Natural killer cell (primary cell): Measurements from ENCODE around the gene SRP68. TPM values are rescaled to one million over a fixed set of nuclear protein-coding genes. Genes with fewer than 3 reads are reported as not detected.

ENCODE experiments used
- ATAC-seq, 3 donors: fragments of 150-1000 bp in 2 of 3; fragments of 200-7000 bp in 1 of 3; cut with Tn5 transposase; 1 replicate in 1 of 3; 2 replicates in 2 of 3; pipeline ENCODE4 v1.10.0; 2021; ENCODE audit warnings: mild to moderate bottlenecking in 2 of 3, moderate library complexity in 2 of 3
- DNase-seq, 2 donors: peaks; one replicate each; pipeline versions ENCODE4 v3.0.0 to v3.0.0-alpha.2; 2013 to 2021; ENCODE audit warnings: mixed read lengths in 1 of 2
- H3K27ac ChIP-seq: one replicate; pipeline ENCODE4 v1.5.1; 2013; ENCODE audit warnings: mild to moderate bottlenecking, low read length
- H3K27me3 ChIP-seq: one replicate; pipeline ENCODE4 v1.6.1; 2013; ENCODE audit warnings: low read length; ENCODE audit not compliant: control insufficient read depth, insufficient read depth
- H3K36me3 ChIP-seq: one replicate; pipeline ENCODE4 v1.6.1; 2013; ENCODE audit warnings: low read length; ENCODE audit not compliant: control insufficient read depth, insufficient read depth
- H3K4me1 ChIP-seq: one replicate; pipeline ENCODE4 v1.6.1; 2013; ENCODE audit warnings: low read length; ENCODE audit not compliant: control insufficient read depth, insufficient read depth
- H3K4me3 ChIP-seq: one replicate; pipeline ENCODE4 v1.5.1; 2013; ENCODE audit warnings: low read length
- H3K9me3 ChIP-seq: one replicate; pipeline ENCODE4 v1.6.1; 2013; ENCODE audit warnings: low read length; ENCODE audit not compliant: control insufficient read depth, insufficient read depth
- H3K27ac Mint-ChIP-seq, 2 donors: one replicate each; pipeline ENCODE4 v1.8.0; 2022; ENCODE audit warnings: mild to moderate bottlenecking in 2 of 2, mixed read lengths in 2 of 2, moderate library complexity in 1 of 2
- H3K27me3 Mint-ChIP-seq, 2 donors: one replicate each; pipeline ENCODE4 v1.8.0; 2022; ENCODE audit warnings: low read depth in 2 of 2, mixed read lengths in 2 of 2
- H3K36me3 Mint-ChIP-seq: one replicate; pipeline ENCODE4 v1.8.0; 2022; ENCODE audit warnings: mixed read lengths
- H3K4me1 Mint-ChIP-seq, 2 donors: one replicate each; pipeline ENCODE4 v1.8.0; 2022; ENCODE audit warnings: mixed read lengths in 2 of 2
- H3K4me3 Mint-ChIP-seq: one replicate; pipeline ENCODE4 v1.8.0; 2022; ENCODE audit warnings: mild to moderate bottlenecking, moderate library complexity, mixed read lengths
- H3K9me3 Mint-ChIP-seq, 2 donors: one replicate each; pipeline ENCODE4 v1.8.0; 2022; ENCODE audit warnings: mixed read lengths in 2 of 2
- WGBS: methylation state at CpG from one replicate; pipeline ENCODE4 v1.1.7; 2013; ENCODE audit warnings: missing lambda C conversion rate; ENCODE audit not compliant: insufficient coverage; 5-methylcytosine and 5-hydroxymethylcytosine counted together
- intact Hi-C: fragments of 100-400 bp; cut with micrococcal nuclease; formaldehyde crosslinking; loops from one replicate; pipeline ENCODE4 v1.14.2; 2022
- total RNA-seq, 4 donors: library from RNA; stranded (reverse); fragments of 120-200 nt in 1 of 4; gene quantifications; one replicate each; pipeline versions ENCODE4 v1.2.3 to v1.2.4, GENCODE V29; 2013 to 2022
- TF ChIP-seq, protein P1 (sequence below): fragments of 200-600 bp; IDR thresholded peaks from one replicate; pipeline ENCODE4 v1.8.0; 2022; ENCODE audit warnings: antibody characterized with exemption

Gene SRP68
- total RNA-seq, 3 donors from 2014 or later (not counting 1 experiment from before 2014, with no cell fraction given): 57.8 to 74.4 (median 70.7) TPM

- no peak for DNase-seq
- no peak overlapping the region for H3K27ac Mint-ChIP-seq
- no peak for ATAC-seq
- H3K36me3 ChIP-seq: peaks cover 15% of the 10 kb centered on the region
- no peak overlapping the region for H3K27ac ChIP-seq
- TF ChIP-seq, protein P1, sequence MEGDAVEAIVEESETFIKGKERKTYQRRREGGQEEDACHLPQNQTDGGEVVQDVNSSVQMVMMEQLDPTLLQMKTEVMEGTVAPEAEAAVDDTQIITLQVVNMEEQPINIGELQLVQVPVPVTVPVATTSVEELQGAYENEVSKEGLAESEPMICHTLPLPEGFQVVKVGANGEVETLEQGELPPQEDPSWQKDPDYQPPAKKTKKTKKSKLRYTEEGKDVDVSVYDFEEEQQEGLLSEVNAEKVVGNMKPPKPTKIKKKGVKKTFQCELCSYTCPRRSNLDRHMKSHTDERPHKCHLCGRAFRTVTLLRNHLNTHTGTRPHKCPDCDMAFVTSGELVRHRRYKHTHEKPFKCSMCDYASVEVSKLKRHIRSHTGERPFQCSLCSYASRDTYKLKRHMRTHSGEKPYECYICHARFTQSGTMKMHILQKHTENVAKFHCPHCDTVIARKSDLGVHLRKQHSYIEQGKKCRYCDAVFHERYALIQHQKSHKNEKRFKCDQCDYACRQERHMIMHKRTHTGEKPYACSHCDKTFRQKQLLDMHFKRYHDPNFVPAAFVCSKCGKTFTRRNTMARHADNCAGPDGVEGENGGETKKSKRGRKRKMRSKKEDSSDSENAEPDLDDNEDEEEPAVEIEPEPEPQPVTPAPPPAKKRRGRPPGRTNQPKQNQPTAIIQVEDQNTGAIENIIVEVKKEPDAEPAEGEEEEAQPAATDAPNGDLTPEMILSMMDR: no peak
- H3K27me3 ChIP-seq: no peaks in the 10 kb centered on the region
- H3K9me3 ChIP-seq: no peaks in the 10 kb centered on the region
- H3K4me3 Mint-ChIP-seq: no peak overlapping the region
- peaks cover 6% of the 10 kb centered on the region for H3K4me1 ChIP-seq
- no peaks in the 10 kb centered on the region for H3K27me3 Mint-ChIP-seq
- H3K36me3 Mint-ChIP-seq: peaks cover 15% of the 10 kb centered on the region
- intact Hi-C loops: no loop called here
- peaks cover 2 to 4% of the 10 kb centered on the region in 2 donors for H3K4me1 Mint-ChIP-seq
- no peak overlapping the region for H3K4me3 ChIP-seq
- 93% methylated on average over 12 of the region's 13 CpGs for WGBS
- H3K9me3 Mint-ChIP-seq: no peaks in the 10 kb centered on the region
Observed at GRCh38 chr17:76034428-76035350, 37.6 kb downstream of the SRP68 start.

GRCh38 chr17:76033139-76033538, 39.2 kb downstream of the SRP68 start:
- Mint-ChIP-seq H3K9me3 (no peaks in the 10 kb centered on the region), H3K27me3 (no peaks in the 10 kb centered on the region), H3K36me3 (no peaks in the 10 kb centered on the region), H3K4me3 (no peak overlapping the region), H3K4me1 (peaks cover 9 to 12% of the 10 kb centered on the region in 2 donors), H3K27ac (no peak overlapping the region)
- H3K4me3 ChIP-seq: no peak overlapping the region
- ATAC-seq (no peak), DNase-seq (no peak)
- H3K27ac ChIP-seq: no peak overlapping the region
- H3K9me3 ChIP-seq: no peaks in the 10 kb centered on the region
- intact Hi-C loops: no loop called here
- H3K4me1 ChIP-seq: peaks cover 16% of the 10 kb centered on the region
- H3K27me3 ChIP-seq: no peaks in the 10 kb centered on the region
- peaks cover under 1% of the 10 kb centered on the region for H3K36me3 ChIP-seq
- TF ChIP-seq, protein P1: no peak
- WGBS: 95% methylated on average over 6 of the region's 6 CpGs

DNA sequence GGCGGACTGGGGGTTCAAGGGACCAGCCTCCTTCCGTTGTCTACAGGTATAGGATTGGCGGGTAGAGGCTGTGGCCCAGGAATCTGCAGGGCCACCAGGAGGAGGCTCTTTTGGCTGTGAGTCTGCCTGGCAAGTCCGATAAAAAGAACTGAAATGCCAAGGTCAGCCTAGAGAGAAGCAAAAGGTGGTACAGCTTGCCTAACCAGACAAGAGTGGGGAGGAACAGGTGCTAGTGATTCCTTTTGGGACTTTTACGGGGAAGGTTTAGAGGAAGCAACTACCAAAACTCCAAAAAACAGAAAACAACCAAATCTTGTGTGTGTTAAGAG, 39.6 kb downstream of the SRP68 start:
- Histone ChIP-seq H3K27ac (no peak overlapping the region), H3K4me1 (peaks cover 16% of the 10 kb centered on the region), H3K36me3 (no peaks in the 10 kb centered on the region), H3K4me3 (no peak overlapping the region), H3K27me3 (no peaks in the 10 kb centered on the region), H3K9me3 (no peaks in the 10 kb centered on the region)
- ATAC-seq: no peak
- intact Hi-C loops: no loop called here
- H3K36me3 Mint-ChIP-seq: no peaks in the 10 kb centered on the region
- no peak overlapping the region for H3K27ac Mint-ChIP-seq
- H3K9me3 Mint-ChIP-seq: no peaks in the 10 kb centered on the region
- 95% methylated on average over 4 of the region's 5 CpGs for WGBS
- H3K27me3 Mint-ChIP-seq: no peaks in the 10 kb centered on the region
- H3K4me3 Mint-ChIP-seq: no peak overlapping the region
- TF ChIP-seq, protein P1: no peak
- peaks cover 9 to 12% of the 10 kb centered on the region in 2 donors for H3K4me1 Mint-ChIP-seq
- DNase-seq: no peak
